Astrocyte (in vitro differentiated cells and primary cell): ENCODE results near the gene BDNF. TPM values are rescaled to one million over a fixed set of nuclear protein-coding genes. Genes with fewer than 3 reads are reported as not detected.

Source experiments
- DNase-seq: peaks from one replicate; pipeline ENCODE4 v3.0.0-alpha.2; 2010; ENCODE audit warnings: low read depth
- FAIRE-seq: peaks from 2 replicates; lab custom pipeline; 2011; peaks lifted over from hg19 to GRCh38; lab: Jason Lieb, UNC
- H2AFZ ChIP-seq: 2 replicates; pipeline ENCODE4 v1.6.0; 2012; ENCODE audit warnings: low read depth, low read length, inconsistent platforms
- H3K27ac ChIP-seq: 2 replicates; pipeline ENCODE4 v1.5.1; 2011; ENCODE audit warnings: low read depth, low read length, inconsistent platforms
- H3K27me3 ChIP-seq: 2 replicates; pipeline ENCODE4 v1.6.0; 2011; ENCODE audit warnings: low read length, inconsistent platforms; ENCODE audit not compliant: insufficient read depth
- H3K36me3 ChIP-seq: 2 replicates; pipeline ENCODE4 v1.5.1; 2011; ENCODE audit warnings: low read length, inconsistent platforms; ENCODE audit not compliant: insufficient read depth
- H3K4me1 ChIP-seq: 2 replicates; pipeline ENCODE4 v1.5.1; 2011; ENCODE audit warnings: low read length, inconsistent platforms; ENCODE audit not compliant: insufficient read depth
- H3K4me2 ChIP-seq: 2 replicates; pipeline ENCODE4 v1.6.0; 2012; ENCODE audit warnings: low read length, inconsistent platforms
- H3K4me3 ChIP-seq: 2 replicates; pipeline ENCODE4 v1.5.1; 2011; ENCODE audit warnings: low read depth, mild to moderate bottlenecking, low read length, inconsistent platforms; ENCODE audit not compliant: insufficient read depth
- H3K79me2 ChIP-seq: 2 replicates; pipeline ENCODE4 v1.6.0; 2012; ENCODE audit warnings: mild to moderate bottlenecking, low read length, inconsistent platforms; ENCODE audit not compliant: insufficient read depth
- H3K9ac ChIP-seq: 2 replicates; pipeline ENCODE4 v1.6.0; 2012; ENCODE audit warnings: mild to moderate bottlenecking, low read length, inconsistent platforms
- H3K9me3 ChIP-seq: 2 replicates; pipeline ENCODE4 v1.5.1; 2012; ENCODE audit warnings: low read depth, mild to moderate bottlenecking, low read length, inconsistent platforms; ENCODE audit not compliant: insufficient read depth
- H4K20me1 ChIP-seq: 2 replicates; pipeline ENCODE4 v1.6.0; 2012; ENCODE audit warnings: low read length, inconsistent platforms; ENCODE audit not compliant: insufficient read depth
- H3K27ac Mint-ChIP-seq: one replicate; pipeline ENCODE4 v1.8.0; 2021; ENCODE audit warnings: mild to moderate bottlenecking, mixed read lengths; ENCODE audit not compliant: unreplicated experiment
- H3K27me3 Mint-ChIP-seq: one replicate; pipeline ENCODE4 v1.8.0; 2021; ENCODE audit warnings: low read depth, mixed read lengths; ENCODE audit not compliant: unreplicated experiment
- H3K36me3 Mint-ChIP-seq: one replicate; pipeline ENCODE4 v1.8.0; 2021; ENCODE audit warnings: low read depth, mixed read lengths; ENCODE audit not compliant: unreplicated experiment
- H3K4me1 Mint-ChIP-seq: one replicate; pipeline ENCODE4 v1.8.0; 2021; ENCODE audit warnings: low read depth, mixed read lengths; ENCODE audit not compliant: unreplicated experiment
- H3K4me3 Mint-ChIP-seq: one replicate; pipeline ENCODE4 v1.8.0; 2021; ENCODE audit warnings: mild to moderate bottlenecking, moderate library complexity, mixed read lengths; ENCODE audit not compliant: unreplicated experiment
- H3K9me3 Mint-ChIP-seq: one replicate; pipeline ENCODE4 v1.8.0; 2021; ENCODE audit warnings: mild to moderate bottlenecking, mixed read lengths; ENCODE audit not compliant: unreplicated experiment
- CTCF ChIP-seq: IDR thresholded peaks from 2 replicates; pipeline ENCODE4 v1.5.1; 2011; ENCODE audit warnings: low read depth, mild to moderate bottlenecking, inconsistent platforms, low read length, moderate library complexity; ENCODE audit not compliant: insufficient read depth
- EZH2 ChIP-seq: IDR thresholded peaks from 2 replicates; pipeline ENCODE4 v1.6.1; 2012; ENCODE audit warnings: mild to moderate bottlenecking, low read length, inconsistent platforms; ENCODE audit not compliant: insufficient read depth
- total RNA-seq: library from RNA; stranded (reverse); gene quantifications from 2 replicates; pipeline ENCODE4 v1.2.1, GENCODE V29; 2021

BDNF gene
- total RNA-seq, 1 donor from 2014 or later, result 27.2 TPM

GRCh38 chr11:27619763-27620335, 80.4 kb downstream of the BDNF start:
- Histone ChIP-seq H4K20me1 (no peaks in the 10 kb centered on the region), H3K9ac (no peak overlapping the region), H3K36me3 (no peaks in the 10 kb centered on the region), H3K4me3 (no peak overlapping the region), H2AFZ (no peak overlapping the region), H3K4me2 (no peak overlapping the region), H3K9me3 (no peaks in the 10 kb centered on the region), H3K4me1 (no peaks in the 10 kb centered on the region), H3K27ac (no peak overlapping the region), H3K27me3 (peaks cover 3% of the 10 kb centered on the region), H3K79me2 (no peaks in the 10 kb centered on the region)
- H3K27me3 Mint-ChIP-seq, result no peaks in the 10 kb centered on the region
- peaks cover 15% of the 10 kb centered on the region for H3K4me1 Mint-ChIP-seq
- no peak for TF ChIP-seq CTCF
- no peak for TF ChIP-seq EZH2
- peaks cover 3% of the 10 kb centered on the region for H3K9me3 Mint-ChIP-seq
- FAIRE-seq (no peak), DNase-seq (no peak)
- no peak overlapping the region for H3K4me3 Mint-ChIP-seq
- no peak overlapping the region for H3K27ac Mint-ChIP-seq
- H3K36me3 Mint-ChIP-seq, result no peaks in the 10 kb centered on the region

- H3K9ac ChIP-seq, result no peak overlapping the region
- H3K4me1 Mint-ChIP-seq, result peaks cover 15% of the 10 kb centered on the region
Measured at GRCh38 chr11:27619039-27619574, 81.1 kb downstream of the BDNF start.

More at GRCh38 chr11:27619039-27619574, 81.1 kb downstream of the BDNF start:
- H4K20me1 ChIP-seq, result no peaks in the 10 kb centered on the region
- peaks cover 3% of the 10 kb centered on the region for H3K27me3 ChIP-seq
- H3K4me3 ChIP-seq, result no peak overlapping the region
- H3K27me3 Mint-ChIP-seq, result no peaks in the 10 kb centered on the region
- no peaks in the 10 kb centered on the region for H3K36me3 Mint-ChIP-seq
- H2AFZ ChIP-seq, result no peak overlapping the region
- no peaks in the 10 kb centered on the region for H3K36me3 ChIP-seq
- H3K79me2 ChIP-seq, result no peaks in the 10 kb centered on the region
- H3K9me3 ChIP-seq, result no peaks in the 10 kb centered on the region
- DNase-seq, result no peak
- TF ChIP-seq EZH2 (no peak), CTCF (no peak)
- H3K4me2 ChIP-seq, result no peak overlapping the region
- H3K9me3 Mint-ChIP-seq, result peaks cover 3% of the 10 kb centered on the region
- H3K4me1 ChIP-seq, result no peaks in the 10 kb centered on the region
- H3K4me3 Mint-ChIP-seq, result no peak overlapping the region
- no peak overlapping the region for H3K27ac ChIP-seq
- FAIRE-seq, result no peak
- no peak overlapping the region for H3K27ac Mint-ChIP-seq
